HG02852 (cell line): ENCODE data around the gene IRF3.
"Not testable (repeated sequence)": the region's sequence is repeated elsewhere in the genome, so short reads cannot be mapped to it uniquely, and the experiment has no call there.

Experiments
- ATAC-seq: cut with Tn5 transposase; IDR thresholded peaks from one replicate; pipeline ENCODE4 v1.9.1; 2021; ENCODE audit warnings: mild to moderate bottlenecking, moderate library complexity; ENCODE audit not compliant: unreplicated experiment

The IRF3 gene

DNA sequence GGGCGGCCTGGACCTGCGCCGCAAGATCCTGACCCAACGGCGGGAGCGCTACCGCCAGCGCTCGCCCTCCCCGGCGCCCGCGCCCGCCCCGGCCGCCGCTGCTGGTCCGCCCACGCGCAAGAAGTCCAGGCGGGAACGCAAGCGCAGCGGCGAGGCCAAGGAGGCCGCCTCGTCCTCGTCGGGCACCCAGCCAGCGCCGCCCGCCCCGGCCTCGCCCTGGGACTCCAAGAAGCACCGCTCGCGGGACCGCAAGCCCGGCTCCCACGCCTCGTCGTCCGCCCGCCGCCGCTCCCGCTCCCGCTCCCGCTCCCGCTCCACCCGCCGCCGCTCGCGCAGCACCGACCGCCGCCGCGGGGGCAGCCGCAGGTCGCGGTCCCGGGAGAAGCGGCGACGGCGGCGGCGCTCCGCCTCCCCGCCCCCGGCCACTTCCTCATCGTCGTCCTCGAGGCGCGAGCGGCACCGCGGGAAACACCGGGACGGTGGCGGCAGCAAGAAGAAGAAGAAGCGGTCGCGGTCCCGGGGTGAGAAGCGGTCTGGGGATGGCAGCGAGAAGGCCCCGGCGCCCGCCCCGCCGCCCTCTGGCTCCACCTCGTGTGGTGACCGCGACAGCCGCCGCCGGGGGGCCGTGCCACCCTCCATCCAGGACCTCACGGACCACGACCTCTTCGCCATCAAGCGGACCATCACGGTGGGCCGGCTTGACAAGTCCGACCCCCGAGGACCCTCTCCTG is 13.7 kb downstream of the IRF3 start:
- no peak for ATAC-seq

DNA sequence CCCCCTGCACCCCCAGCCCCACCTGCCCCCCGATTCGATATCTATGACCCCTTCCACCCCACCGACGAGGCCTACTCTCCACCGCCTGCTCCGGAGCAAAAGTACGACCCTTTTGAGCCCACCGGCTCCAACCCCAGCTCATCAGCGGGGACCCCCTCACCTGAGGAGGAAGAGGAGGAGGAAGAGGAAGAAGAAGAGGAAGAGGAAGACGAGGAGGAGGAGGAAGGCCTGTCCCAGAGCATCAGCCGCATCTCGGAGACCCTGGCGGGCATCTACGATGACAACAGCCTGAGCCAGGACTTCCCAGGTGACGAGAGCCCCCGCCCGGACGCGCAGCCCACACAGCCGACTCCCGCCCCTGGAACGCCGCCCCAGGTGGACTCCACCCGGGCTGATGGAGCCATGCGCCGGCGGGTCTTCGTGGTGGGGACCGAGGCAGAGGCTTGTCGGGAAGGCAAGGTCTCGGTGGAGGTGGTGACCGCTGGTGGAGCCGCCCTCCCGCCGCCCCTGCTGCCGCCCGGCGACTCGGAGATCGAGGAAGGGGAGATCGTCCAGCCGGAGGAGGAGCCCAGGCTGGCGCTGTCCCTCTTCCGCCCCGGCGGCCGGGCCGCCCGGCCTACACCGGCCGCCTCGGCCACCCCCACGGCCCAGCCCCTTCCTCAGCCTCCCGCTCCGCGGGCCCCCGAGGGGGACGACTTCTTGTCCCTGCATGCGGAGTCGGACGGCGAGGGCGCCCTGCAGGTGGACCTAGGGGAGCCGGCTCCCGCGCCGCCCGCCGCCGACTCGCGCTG is 14.4 kb downstream of the IRF3 start:
- ATAC-seq = no peak

DNA sequence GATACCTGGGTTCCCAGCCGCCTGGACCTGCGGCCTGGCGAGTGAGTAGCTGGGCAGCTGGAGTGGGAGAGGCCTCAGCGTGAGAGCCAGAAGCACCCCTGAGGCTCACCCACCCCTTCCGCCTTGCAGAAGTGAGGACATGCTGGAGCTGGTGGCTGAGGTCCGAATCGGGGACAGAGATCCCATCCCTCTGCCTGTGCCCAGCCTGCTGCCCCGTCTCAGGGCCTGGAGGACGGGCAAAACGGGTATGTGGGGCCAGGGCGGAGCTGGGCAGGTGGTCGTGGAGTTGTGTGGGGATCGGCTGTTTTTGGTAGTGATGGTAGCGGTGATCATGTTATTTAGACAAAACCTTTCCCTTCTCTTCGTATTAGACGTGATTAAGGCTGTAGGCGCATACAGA is 19.1 kb downstream of the IRF3 start:
- no peak for ATAC-seq

DNA sequence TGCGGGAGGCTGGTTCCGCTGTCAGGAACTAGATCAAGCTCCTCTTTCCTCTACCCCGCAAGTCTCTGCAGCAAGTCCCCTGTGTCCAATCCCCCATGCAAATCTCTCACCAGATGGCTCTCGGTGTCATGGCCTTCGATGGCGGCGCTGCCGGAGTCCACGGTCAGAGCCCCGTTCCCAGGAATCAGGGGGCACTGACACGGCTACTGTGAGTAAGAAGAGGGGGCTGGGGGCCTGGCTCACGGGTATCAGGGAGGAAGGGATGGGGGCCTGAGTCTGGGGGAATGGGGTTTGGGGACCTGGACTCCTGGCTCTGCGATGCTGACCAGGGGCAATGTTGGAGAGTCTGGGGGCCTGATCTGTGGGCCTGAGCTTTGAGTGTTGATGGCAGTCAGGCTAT is 19.7 kb downstream of the IRF3 start:
- no peak for ATAC-seq

DNA sequence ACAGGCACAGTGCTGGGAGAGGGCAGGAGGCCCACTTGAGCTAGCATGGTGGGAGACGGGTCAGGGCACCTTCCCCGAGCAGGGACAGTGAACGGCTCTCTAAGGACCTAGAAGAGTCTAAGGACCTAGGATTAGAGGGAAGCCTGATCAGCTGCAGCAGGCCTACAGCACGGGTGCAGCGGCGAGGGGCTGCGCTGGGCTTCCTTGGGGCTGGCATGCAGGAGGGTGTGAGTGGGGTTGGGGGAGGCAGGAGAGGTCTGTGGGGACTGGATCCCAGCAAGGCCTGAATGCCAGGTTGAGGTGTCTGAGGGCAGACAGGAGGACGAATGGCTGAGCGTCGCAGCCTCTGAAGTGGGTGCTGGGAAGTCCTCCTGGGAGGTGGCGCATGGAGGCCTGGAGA is 20.1 kb downstream of the IRF3 start:
- ATAC-seq = no peak

GRCh38 chr19:49643466-49643865 is 22.2 kb downstream of the IRF3 start:
- ATAC-seq = no peak

- ATAC-seq = no peak
Observed at GRCh38 chr19:49642492-49643035, 23.1 kb downstream of the IRF3 start.

- ATAC-seq = peak; percentile 59
Observed at GRCh38 chr19:49641688-49642491, 23.8 kb downstream of the IRF3 start, which contains the start of gene SCAF1. Gene SCAF1 (plus strand): TSS chr19:49642209. CDS start chr19:49645027, 2,818 bp downstream.

DNA sequence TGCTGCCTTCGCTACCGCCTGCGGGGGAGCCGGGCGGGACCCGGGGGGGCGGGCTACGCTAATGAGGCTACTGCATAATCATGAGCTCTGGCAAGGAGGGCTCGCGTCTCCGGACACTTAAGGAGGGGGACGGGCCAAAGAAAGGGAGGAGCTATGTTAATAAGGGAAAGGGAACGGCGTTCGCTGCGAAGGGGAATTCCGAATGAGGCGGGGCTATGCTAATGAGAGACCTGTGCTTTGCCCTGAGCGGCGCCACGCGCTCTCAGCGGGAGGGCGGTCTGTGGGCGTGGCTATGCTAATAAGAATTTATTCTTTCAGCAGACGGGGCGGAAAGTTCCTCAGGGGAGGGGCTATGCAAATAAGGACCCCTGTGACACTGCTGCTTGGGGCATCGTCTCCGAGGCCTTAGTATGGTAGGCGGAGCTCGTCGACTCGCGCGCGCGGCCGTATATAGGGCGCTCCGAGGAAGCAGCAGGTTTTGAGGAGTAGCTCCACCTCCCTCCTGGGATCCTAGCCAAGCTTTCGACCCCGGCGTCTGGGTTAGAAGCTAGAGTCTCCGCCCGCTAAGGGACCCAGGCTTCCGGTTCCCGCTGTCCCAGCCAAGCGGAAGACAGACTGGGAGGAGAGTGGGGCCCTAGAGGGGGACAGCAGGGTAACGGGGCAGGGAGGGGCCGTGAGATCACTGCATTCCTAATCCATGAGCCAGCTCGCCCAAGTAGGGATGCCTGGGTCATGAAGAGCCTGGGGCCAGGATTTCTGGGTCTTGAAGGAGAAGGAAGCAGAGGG is 25.4 kb downstream of the IRF3 start, which contains the start of gene RRAS:
Gene RRAS, minus strand, starts transcription at position 31 of the 786 bp plus-strand sequence. CDS start 45 bp downstream, outside the sequence.
- peak; percentile 55 for ATAC-seq

GRCh38 chr19:49639401-49640112 is 26.1 kb downstream of the IRF3 start:
- no peak for ATAC-seq

DNA sequence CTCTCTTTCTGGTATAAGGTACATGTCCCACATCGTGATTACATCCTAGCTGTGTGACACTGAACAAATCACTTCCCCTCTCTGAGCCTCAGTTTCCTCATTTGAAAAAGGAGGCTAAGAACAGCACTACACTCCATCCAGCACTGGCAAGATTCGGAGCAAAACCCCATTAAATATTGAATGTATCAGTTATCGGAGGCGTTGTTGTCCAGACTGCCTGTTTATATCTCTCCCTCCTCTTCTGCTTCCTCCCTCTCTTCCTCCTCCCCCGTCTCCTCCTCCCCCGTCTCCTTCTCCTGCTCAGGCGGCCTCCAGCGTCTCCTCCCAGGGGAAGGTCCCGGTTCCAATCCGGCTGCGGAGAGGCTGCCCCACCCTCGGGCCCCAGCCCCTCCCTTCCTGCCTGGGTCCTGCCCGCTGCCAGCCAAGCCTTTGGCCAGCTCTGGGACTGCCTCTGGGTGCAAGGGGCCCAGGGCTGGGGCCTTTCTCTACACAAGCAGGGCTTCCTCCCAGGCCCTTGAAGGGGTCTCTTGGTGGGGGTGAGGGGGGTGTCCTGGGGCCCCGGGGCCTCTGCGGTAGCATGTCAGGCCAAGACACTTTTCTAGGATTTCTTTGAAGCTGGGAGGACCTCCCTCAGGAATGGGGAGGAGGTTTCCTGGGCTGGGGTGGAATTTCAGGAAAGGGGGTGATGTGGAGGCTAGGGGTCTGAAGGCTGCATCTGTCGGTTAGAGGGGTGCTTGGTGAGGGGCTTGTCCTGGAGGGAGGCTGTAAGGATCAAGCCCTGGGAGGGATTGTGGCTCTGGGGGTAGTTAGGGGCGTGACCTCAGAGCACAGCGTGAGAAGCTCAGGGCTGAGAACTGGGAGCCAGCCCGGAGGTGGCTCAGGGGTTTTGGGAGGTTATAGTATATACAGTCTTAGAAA is 27.6 kb downstream of the IRF3 start:
- no peak for ATAC-seq

DNA sequence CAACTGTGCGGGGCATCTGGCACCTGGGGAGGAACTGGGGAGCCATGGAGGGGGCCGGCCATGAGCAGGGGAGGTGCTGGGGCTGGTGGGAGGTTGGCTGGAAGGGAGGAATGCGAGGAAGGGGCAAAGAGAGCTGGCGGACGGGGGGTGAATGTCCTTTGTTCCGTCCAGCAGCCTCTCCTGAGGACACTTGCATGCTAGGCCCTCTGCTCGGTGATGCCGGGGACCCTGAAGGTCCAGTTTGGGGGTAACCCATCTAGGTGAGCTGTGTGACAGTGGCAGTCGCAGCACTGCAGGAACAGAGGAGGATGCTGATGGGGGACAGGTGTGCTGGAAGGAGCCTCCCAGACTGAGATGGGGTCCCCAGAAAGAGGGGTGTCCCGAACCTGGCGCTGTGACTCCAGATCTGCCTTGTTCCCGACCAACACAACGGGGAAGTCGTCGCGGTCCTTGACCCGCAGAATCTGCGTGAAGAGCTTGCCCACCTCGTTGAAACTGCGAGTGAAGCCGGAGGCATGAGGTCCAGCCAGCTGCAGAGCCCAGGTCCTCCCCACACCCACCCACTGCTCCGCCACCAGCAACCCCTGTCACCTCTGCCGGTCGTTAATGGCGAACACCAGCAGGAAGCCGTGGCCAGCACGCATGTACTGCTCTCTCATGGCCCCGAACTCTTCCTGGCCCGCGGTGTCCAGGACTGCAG is 29.3 kb downstream of the IRF3 start:
- no peak for ATAC-seq

- ATAC-seq = no peak
Observed at GRCh38 chr19:49635530-49636232, 30.0 kb downstream of the IRF3 start.

DNA sequence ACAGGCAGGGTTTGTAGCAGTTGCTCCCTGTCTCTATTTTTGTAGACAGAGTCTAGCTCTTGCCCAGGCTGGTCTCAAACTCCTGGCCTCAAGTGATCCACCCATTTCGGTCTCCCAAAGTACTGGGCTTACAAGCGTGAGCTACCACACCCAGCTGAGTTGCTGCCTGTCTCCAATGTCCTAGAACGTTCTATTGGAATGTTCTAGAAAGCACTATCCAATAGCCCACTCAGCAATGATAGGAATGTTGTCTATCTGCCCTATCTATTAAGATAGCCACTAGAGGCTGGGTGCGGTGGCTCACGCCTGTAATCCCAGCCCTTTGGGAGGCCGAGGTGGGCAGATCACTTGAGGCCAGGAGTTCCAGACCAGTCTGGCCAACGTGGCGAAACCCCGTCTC is 32.4 kb downstream of the IRF3 start:
- not testable (repeated sequence) for ATAC-seq

DNA sequence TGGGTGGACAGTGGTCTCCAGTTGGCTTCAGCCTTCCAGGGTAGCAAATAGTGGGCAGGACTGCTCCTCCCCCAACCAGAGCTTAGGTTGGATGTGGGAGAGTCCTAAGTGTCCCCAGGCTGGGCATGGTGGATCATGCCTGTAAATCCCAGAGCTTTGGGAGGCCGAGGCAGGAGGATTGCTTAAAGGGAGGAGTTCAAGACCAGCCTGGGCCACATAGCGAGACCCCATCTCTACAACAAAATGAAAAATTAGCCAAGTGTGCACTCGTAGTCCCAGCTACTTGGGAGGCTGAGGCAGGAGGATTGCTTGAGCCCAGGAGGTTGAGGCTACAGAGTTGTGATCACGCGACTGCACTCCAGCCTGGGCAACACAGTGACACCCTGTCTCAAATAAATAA is 33.1 kb downstream of the IRF3 start:
- ATAC-seq = no peak

- no peak for ATAC-seq
Observed at GRCh38 chr19:49631610-49632192, 34.0 kb downstream of the IRF3 start.

DNA sequence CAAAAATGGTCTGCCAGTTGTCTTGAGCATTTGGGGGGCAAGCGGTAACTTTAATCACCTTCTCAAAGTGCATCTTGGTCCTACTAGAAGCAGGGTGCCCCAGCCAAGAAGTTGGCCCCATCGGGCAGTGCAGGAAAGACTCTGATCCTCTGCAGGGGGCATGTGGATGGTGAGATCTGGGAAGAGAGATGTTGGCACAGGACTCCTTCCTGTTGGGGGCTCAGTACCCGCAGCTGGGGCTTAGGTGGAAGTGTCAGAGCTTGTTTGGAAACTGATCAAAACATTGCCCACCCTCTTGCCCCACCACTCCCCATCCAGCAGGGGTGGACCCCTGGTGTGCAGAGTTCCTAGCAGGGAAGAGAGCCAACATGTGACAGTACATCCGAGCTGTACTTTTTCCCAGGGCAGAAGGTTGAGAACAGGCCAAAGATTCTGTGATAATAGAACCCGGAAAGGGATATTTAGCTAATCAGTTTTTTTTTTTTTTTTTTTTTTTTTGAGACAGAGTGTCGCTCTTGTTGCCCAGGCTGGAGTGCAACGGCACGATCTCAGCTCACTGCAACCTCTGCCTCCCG is 34.6 kb downstream of the IRF3 start:
- ATAC-seq = no peak
